ENCODE data around the gene EVPL. TPM values are rescaled to one million over a fixed set of nuclear protein-coding genes. Genes with fewer than 3 reads are reported as not detected.
"Not testable (repeated sequence)": the region's sequence is repeated elsewhere in the genome, so short reads cannot be mapped to it uniquely, and the experiment has no call there.

The EVPL gene
- total RNA-seq, 2 donors from 2014 or later, result 23.0 to 29.1 TPM

GRCh38 chr17:75978938-75979704 is 48.0 kb downstream of the EVPL start, which contains the start of the genes ACOX1 and TEN1:
ACOX1 (minus strand) TSS chr17:75979166; CDS start chr17:75979073, 93 bp downstream.
TEN1 (plus strand) TSS chr17:75979240; CDS start chr17:75986193, 6,953 bp downstream.
- Histone ChIP-seq H3K36me3 (no peaks in the 10 kb centered on the region), H3K27ac (peak within 1 kb of the TSS; percentile 99), H3K9me3 (no peaks in the 10 kb centered on the region), H3K4me1 (replicated peaks) (no peaks in the 10 kb centered on the region), H3K27me3 (replicated peaks; ENCODE audit: insufficient read depth) (no peaks in the 10 kb centered on the region), H3K4me3 (peak within 1 kb of the TSS; percentile 78 to 87)
- WGBS, result under 1% methylated on average over 70 of the region's 72 CpGs
- intact Hi-C loops (cut with DNase I), result no loop called here
- TF ChIP-seq POLR2AphosphoS5 (IDR thresholded peaks at IDR 0.05), result peak; percentile 89
- TF ChIP-seq POLR2A (IDR thresholded peaks at IDR 0.05), result peak; percentile 92
- TF ChIP-seq CTCF (IDR thresholded peaks at IDR 0.05), result peak; percentile 40 to 71 (median 50)
- DNase-seq (ENCODE audit: low spot score), result peak; percentile 97

DNA sequence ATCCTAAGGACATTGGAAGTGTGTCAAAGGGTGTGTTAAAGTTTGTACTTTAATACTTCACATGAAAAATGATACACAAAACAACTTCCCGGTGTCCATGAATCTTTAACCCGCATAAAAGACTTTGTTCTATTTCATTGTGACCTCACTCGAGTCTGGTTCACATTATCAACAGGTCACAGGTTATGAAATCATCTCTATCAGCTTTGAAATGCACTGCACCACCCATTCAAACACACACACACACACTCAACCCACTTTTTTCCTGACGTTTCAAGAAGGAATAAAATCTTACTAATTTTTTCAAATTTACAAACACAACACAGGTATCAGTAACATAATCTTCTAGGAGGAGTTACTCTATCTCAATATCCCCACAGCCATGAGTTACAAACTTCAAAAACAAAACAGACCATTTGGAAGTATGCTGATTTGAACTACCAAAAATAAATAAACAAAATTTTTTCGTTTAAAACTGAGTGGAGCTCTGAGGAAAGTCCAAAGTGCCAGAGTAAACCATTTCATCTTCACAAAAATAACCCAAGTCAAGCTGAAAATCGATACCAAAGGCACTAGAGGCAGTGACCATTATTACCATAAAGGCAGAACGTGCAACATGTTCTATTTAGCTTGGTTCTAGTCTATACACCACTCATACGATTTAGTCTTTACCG is 50.8 kb downstream of the EVPL start:
- DNase-seq (ENCODE audit: low spot score), result no peak
- Histone ChIP-seq H3K9me3 (no peaks in the 10 kb centered on the region), H3K4me1 (replicated peaks) (no peaks in the 10 kb centered on the region), H3K4me3 (peak overlapping the region in 1 of 2 donors; percentile 5), H3K27ac (no peak overlapping the region), H3K27me3 (replicated peaks; ENCODE audit: insufficient read depth) (no peaks in the 10 kb centered on the region), H3K36me3 (no peaks in the 10 kb centered on the region)
- intact Hi-C loops (cut with DNase I), result no loop called here
- TF ChIP-seq CTCF (IDR thresholded peaks at IDR 0.05) (no peak), POLR2A (IDR thresholded peaks at IDR 0.05) (no peak), POLR2AphosphoS5 (IDR thresholded peaks at IDR 0.05) (no peak)
- 45% methylated on average over 9 of the region's 9 CpGs for WGBS

- Histone ChIP-seq H3K36me3 (no peaks in the 10 kb centered on the region), H3K27ac (no peak overlapping the region), H3K4me1 (replicated peaks) (no peaks in the 10 kb centered on the region), H3K27me3 (replicated peaks; ENCODE audit: insufficient read depth) (no peaks in the 10 kb centered on the region), H3K4me3 (no peak overlapping the region), H3K9me3 (no peaks in the 10 kb centered on the region)
- 86% methylated on average over 5 of the region's 5 CpGs for WGBS
- no peak for DNase-seq (ENCODE audit: low spot score)
- TF ChIP-seq CTCF (IDR thresholded peaks at IDR 0.05) (no peak), POLR2AphosphoS5 (IDR thresholded peaks at IDR 0.05) (no peak), POLR2A (IDR thresholded peaks at IDR 0.05) (no peak)
- intact Hi-C loops (cut with DNase I), result no loop called here
Observed at GRCh38 chr17:75975757-75976174, 51.3 kb downstream of the EVPL start.

DNA sequence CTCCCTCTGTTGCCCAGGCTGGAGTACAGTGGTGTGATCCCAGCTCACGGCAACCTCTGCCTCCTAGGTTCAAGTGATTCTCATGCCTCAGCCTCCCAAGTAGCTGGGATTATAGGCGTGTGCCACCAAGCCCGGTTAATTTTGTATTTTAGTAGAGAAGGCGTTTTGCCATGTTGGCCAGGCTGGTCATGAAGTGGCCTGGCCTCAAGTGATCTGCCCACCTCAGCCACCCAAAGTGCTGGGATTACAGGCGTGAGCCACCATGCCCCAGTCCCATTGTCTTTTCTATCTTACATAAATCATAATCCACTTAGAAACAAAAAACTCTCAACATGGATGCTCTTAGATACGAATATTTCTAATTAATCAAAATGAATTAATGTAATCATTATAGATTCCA is 51.9 kb downstream of the EVPL start:
- intact Hi-C loops (cut with DNase I); H3K27me3 ChIP-seq (replicated peaks; ENCODE audit: insufficient read depth); DNase-seq (ENCODE audit: low spot score); H3K4me3 ChIP-seq; H3K9me3 ChIP-seq; H3K27ac ChIP-seq; H3K4me1 ChIP-seq (replicated peaks); H3K36me3 ChIP-seq: not testable (repeated sequence)
- 97% methylated on average over 6 of the region's 6 CpGs for WGBS

- intact Hi-C loops (cut with DNase I), result no loop called here
- no peak for DNase-seq (ENCODE audit: low spot score)
- WGBS, result 89% methylated on average over 7 of the region's 7 CpGs
- no peaks in the 10 kb centered on the region for H3K36me3 ChIP-seq
- no peak overlapping the region for H3K4me3 ChIP-seq
- H3K9me3 ChIP-seq, result no peaks in the 10 kb centered on the region
- H3K4me1 ChIP-seq (replicated peaks), result no peaks in the 10 kb centered on the region
- H3K27ac ChIP-seq, result no peak overlapping the region
- TF ChIP-seq POLR2A (IDR thresholded peaks at IDR 0.05) (no peak), POLR2AphosphoS5 (IDR thresholded peaks at IDR 0.05) (no peak), CTCF (IDR thresholded peaks at IDR 0.05) (no peak)
- no peaks in the 10 kb centered on the region for H3K27me3 ChIP-seq (replicated peaks; ENCODE audit: insufficient read depth)
Observed at GRCh38 chr17:75970626-75971025, 56.5 kb downstream of the EVPL start.
